ENCODE results near the gene CNDP1. TPM values are rescaled to one million over a fixed set of nuclear protein-coding genes. Genes with fewer than 3 reads are reported as not detected.

CNDP1 gene
- total RNA-seq, 1 experiment from 2014 or later: not detected

DNA sequence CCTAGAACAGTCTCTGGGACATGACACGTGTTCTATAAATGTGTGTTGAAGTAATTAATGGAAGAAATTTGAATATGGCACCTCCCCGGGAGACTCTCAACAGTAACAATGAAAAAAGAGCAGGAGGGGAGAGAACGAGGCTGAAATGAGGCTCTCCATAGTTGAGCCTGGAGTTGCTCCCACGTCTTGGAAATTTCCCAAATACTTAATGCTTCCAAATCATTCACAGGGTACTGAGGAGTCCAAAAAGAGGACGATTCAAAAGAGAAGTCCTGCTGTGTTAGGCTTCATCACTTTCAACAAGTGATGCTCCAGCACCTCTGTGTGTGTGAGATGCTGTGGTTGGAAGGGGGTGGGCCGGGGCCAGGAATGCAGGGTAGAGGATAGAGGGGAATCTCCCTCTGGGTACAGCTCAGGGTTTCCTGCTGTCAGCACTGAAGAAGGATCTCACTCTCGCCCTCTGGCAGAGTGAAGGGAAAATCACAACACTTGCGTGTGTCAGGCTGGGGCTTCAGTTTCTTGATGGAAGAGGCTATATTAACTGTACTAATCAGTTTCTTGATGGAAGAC is 45.3 kb downstream of the CNDP1 start:
- peak; percentile 13 for DNase-seq (ENCODE audit: low read depth)

DNA sequence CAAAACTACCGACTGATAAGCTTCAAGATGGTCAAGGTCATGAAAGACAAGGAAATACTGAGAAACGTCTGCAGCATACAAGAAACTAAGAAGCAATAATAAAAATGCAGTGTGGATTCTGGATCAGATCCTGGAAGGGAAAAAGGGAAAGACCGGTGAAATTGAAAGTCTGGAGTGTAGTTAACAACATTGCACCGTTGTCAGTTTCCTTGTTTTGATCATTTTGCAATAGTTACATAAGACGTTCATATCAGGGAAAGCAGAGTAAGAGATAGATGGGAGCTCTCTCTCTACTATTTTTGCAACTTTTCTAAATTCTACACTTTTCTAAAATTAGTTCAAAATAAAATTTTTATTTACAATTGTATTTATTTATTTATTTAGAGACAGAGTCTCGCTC is 48.3 kb downstream of the CNDP1 start:
- no peak for DNase-seq (ENCODE audit: low read depth)

DNA sequence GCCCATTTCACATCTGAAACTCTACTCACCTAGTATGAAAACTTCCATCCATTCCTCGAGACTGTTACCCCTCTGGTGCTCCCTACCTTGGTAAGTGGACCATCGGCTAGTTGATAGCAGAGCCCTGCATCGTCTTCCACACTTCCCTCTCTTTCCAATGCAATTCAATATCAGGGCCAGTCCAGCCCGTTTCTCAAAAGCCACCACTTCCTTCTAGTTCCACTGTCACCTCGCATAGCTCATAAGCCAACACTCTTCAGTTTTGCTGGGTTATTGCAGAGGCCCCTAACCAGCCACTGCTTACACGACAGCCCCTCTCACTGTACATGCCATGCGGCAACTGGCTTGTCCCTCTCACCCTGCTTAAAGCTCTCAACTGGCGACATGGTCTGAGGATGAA is 53.1 kb downstream of the CNDP1 start:
- no peak for DNase-seq (ENCODE audit: low read depth)

DNA sequence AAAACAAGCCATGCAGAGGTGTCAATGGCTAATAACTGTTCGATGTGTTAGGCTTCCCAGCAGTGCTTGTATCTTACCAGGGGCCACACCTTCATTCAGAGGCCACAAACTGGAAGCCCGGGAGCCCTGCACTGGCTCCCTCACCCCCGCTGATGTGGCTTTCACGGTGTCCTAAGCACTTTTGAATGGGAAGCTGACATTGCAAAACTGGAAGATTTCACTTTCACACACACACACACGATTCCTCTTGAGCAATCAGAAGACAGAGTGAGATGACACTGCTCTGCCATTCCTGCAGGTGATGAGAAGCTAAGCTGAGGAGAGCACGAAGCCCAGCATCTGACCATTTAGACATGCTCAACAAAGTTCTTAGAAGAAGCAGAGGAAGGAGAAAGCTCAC is 54.7 kb downstream of the CNDP1 start:
- DNase-seq (ENCODE audit: low read depth): no peak

DNA sequence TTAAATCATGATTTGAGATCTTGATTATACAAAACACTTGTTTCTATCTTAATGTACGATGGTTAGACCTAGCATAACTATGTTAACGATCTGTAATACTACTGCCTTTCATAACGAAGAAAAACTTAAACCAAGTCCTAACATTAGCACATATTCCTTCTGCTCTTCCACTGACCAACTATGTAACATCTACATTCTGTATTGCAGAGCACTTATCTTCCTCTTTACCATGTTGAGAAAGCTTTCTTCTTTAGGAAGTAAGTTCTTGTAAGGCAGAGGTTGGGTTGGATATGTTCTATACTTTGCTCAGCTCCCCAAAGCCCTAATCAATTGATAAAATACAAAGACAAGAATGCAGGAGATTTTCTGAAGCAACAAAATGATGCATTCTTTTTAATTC is 55.5 kb downstream of the CNDP1 start:
- no peak for DNase-seq (ENCODE audit: low read depth)

DNA sequence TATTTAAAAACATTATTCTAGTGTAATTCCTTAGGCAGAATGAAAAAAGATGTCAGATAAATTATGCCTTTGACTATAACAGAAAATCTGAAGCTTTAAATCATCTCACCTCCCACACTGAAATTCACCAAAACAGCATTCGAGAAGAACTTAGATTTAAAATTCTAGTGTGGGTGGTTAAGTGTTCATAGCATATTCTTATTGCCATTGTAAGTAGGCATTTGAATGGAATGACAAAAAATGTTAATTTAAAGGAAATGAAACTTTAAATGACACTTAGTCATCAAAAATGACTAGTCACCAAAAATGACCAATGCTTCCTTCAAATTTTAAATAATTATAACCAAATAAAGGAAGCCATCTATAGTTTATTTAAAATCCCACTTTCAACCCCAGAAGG is 56.4 kb downstream of the CNDP1 start:
- no peak for DNase-seq (ENCODE audit: low read depth)

DNA sequence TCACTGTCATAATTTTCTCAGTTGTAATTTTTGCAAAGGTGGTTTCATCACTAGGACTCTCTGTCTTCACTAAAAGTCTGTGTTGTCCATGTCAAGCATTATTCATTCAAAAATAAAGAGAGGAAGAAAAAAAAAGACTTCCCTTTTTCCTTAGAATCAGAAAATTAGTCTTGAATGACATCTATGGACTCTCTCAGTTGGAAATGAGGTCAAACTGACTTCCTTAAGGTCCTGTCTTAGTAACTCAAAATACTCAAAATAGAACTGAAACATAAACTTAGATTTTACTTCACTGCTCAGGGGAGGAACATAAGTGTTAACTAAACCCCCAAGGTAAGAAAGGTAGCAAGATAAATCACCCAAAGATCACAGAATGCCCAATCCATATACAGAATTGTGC is 61.1 kb downstream of the CNDP1 start:
- no peak for DNase-seq (ENCODE audit: low read depth)

DNA sequence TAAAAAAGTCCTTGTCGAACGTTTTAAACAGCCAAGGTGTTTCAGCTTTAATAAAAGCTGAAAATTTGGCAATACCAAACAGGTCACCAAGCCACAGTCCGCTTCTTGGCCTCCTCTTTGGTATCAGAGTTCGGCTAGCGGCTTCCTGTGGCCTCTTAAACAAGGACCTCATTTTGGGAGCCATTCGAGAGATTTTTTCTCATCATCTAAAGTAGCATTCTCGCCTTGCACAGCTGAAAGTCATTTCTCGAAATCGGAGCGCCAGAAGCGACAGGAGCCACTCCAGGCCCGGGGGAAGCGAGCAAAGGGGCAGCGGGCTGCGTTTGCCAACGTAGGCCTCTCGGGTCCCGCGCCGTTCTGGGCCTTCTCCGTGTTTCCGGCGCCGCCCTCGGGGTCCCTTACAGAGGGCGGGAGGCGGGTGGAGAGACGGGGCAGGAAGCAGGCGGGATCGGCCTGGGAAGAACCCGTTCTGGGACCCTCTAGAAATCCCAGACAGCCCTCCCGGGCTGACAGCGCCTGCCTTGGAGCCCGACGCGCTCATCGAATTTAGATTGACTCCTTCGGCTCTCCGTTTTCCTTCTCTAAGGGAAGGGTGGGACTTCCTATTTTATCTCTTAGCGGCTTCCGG is 62.8 kb downstream of the CNDP1 start:
- DNase-seq (ENCODE audit: low read depth): peak; percentile 70

DNA sequence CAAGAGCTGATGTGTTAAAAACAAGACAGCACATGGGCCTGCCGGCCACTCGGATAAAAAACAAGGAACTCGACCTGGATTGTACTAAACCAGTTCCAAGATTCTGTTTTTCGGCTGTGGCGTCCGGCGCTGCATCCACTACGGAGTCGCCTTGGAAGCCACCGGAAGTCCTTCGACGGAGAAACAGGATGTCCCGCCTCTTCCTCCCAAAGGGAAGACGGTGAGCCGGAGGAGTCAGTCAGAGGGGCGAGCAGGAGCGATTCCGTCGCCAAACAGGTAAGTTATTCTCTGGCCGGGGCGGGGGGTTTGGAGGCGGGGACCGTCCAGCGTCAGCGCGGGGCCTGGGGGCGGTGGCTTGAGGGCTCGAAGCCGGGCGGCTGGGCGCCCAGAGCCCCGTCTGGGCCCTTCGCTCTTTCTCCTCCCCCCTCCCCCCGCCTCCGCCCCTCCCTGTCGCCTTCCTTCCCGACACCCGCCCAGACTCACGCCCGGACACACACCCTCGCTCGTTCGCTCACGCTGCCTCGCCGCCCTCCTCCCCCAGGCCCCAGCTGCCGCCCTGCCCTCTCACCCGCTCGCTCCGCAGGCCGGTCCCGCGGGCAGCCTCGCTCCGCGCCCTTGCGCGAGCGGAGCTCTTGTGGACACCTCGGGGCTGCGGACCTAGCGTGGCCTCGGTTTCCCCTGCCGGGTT is 63.5 kb downstream of the CNDP1 start, which contains the start of gene ZNF407:
Gene ZNF407, plus strand, starts transcription at position 209 of the 688 bp plus-strand sequence. CDS start 33,150 bp downstream, outside the sequence.
- peak; percentile 89 for DNase-seq (ENCODE audit: low read depth)

DNA sequence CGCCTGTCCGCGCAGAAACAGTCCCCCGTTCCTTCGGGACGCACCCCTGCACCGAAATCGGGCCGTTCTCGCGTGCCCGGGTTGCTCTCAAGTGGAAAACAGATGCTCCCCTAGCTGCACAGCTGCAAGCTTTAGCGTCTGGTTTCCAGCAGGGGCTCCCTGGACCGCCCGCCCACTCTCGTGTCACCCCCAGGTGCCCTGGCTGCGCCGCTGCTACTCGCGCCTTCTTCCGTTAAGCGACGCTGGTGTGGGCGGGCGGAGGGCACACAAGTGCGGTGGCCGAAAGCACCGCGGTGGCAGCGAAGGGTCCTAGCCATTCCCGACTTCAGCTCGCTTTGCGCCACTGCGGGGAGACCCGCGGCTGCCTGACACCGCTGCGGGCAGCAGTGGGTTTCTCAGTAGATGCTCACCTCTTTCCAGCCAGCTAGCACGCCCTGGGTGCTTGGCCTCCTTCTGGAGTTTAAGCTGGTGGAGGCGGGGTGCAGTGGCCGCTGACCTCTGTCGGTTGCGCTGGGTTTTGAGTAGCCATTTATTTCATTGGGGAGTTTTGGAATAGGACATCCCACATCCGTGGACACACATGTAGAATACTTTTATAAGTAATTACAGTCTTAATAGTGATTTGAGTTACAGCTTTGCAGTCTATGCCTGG is 64.2 kb downstream of the CNDP1 start:
- peak; percentile 51 for DNase-seq (ENCODE audit: low read depth)

DNA sequence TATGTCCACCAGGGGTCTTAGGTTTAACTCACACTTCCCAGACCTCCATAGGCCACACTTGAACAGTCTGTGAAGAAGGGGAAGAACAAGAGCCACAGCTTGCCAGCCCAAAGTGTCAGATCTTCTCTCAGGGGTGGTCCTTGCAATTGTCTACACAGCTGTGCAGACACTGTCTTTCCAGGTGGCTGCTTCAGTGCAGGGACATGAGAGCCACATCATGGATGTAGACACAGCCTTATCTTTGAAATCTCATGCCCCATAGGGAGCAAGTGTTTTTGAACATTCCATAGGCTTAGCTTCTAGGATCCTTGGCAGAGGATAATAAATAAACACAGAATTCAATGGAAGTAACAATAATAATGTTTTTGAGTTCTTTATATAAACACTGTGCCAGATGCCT is 70.1 kb downstream of the CNDP1 start:
- no peak for DNase-seq (ENCODE audit: low read depth)

DNA sequence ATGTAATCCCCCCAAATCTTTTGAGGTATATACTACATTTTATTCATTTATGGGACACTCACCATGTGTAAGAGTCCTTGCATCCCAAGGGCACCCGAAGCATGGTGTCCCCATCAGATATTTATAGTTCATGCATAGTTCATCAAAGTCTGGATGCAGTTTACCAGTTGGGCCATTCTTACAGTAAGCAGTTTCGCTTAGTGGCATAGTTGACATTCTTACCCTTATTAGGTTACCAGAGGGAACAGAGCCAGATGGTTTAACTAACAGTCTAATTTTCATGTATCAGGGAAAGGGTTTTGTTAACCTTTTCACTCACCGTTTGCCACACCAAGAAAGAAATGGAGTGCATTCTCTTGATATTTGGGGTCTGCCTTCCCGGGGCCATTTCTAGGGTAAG is 70.5 kb downstream of the CNDP1 start:
- DNase-seq (ENCODE audit: low read depth): no peak

DNA sequence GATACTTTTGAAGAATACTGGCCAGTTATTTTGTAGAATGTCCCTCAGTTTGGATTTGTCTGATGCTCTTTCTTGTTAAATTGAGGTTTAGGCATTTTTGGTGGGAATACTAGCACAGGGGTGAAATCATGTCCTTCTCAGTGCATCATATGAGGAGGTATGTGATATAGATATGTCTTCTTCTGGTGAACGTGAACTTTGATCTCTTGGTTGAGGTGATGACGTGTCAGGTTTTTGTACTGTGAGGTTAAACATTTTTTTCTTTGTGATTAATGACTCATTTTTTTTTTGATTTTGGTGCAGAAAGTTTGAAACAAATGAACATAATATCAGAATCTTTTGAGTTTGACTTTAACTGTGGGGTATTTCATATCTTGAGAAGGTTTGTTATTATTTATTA is 74.4 kb downstream of the CNDP1 start:
- DNase-seq (ENCODE audit: low read depth): no peak

DNA sequence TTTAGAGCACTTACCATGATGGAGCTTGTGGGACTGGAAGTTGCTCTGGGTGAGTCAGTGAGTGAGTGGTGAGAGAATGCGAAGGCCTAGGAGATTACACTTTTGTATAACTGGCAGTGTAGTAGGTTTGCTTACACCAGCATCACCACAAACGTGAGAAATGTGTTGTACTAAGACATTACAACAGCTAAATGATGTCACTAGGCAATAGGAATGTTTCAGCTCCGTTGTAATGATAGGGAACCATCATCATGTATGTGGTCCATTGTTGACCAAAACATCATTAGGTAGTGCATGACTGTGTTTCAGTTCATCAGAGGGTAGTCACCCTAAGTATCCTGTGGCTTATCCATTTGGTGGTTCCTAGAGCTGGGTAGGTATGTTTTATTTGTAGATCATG is 75.2 kb downstream of the CNDP1 start:
- peak; percentile 60 for DNase-seq (ENCODE audit: low read depth)

DNA sequence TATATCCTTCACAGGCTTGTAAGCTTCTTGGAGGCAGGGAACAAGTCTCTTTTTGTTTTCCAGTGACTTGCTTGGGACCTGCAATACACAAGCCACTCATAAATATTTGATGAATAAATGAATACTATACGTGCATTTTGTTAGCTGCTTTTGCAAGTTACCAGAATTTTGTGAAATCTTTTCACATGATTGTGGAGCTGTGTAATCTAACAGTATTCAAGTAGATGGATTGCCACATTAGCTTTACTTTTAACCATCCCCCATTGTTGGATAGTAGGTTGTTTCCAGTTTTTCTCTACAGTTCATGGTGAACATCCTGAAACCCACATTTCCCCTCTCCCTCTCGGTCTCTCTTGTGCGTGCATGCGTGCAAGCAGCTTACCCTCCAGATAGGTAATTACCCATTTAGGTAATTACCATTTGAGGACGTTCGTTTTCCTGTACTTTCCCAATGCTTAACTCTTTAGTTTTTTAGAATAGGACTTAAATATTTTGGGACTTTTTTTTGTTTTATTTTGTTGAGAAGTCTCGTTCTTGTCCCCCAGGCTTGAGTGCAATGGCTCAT is 75.8 kb downstream of the CNDP1 start:
- no peak for DNase-seq (ENCODE audit: low read depth)

DNA sequence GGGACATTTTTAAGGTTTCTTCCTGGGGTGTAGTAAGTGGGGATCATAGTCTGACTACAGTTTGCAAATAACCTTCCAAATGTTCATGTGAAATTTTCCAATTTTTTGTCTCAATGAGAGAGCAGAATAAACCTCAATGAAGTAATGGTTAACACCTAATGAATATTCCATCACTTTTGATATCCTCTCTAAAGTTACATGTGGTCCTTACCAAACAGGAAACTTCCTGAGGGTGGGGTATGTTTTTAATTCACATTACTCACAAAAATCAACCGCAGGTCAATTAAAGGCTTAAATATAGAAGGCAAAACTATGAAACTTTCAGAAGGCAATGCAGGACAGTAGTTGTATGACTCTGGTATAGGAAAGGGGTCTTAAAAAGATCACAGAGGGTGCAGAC is 76.6 kb downstream of the CNDP1 start:
- no peak for DNase-seq (ENCODE audit: low read depth)

DNA sequence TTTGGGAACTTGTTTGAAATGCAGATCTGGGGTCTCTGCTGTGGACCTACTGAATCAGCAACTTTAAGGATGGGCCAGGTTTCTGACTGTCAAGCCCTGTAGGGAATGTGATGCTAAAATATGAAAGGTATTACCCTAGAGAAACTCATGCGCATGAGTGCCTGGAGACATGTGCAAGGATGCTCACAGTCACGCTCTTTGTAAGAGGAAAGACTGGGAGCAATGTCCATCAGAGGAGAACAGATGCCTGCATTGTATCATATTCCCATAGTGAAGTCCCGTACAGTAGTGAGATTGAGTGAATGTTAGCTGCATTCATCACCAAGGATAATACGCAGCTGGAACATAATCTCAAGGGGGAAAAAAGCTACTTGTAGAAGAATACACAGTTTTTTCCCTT is 77.5 kb downstream of the CNDP1 start:
- no peak for DNase-seq (ENCODE audit: low read depth)

DNA sequence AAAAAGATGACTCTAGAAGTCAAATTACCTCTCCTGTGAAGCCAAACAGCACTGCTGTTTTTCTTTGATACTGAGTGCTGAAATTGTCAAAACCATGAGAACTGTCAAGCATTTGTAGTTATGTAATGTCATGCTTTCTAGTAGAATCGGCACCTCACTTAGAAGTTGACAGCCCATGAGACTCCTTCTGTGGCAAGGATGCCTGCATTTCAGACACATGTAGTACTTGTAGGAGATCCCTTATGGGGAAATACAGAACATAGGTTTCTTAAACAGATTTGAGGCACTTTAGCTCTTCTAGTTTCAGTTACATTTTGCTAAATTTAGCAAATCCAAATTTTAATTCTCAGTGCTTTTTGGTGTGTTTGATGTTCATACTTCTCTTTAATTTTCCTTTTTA is 79.1 kb downstream of the CNDP1 start:
- no peak for DNase-seq (ENCODE audit: low read depth)

DNA sequence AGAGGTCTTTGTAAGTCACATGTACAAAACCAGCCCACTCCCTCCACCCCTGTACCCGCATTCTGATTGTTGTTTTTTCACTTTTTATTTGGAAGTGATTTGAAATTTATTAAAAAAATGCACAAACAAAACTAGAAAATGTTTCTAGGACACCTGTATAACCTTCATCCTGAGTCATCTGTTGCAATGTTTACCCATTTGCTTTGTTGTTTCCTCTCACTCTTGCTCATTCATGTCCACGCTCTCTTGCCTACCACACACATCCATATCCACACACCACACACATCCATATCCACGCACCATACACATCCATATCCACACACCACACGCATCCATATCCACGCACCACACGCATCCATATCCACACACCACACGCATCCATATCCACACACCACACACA is 82.2 kb downstream of the CNDP1 start:
- DNase-seq (ENCODE audit: low read depth): no peak

DNA sequence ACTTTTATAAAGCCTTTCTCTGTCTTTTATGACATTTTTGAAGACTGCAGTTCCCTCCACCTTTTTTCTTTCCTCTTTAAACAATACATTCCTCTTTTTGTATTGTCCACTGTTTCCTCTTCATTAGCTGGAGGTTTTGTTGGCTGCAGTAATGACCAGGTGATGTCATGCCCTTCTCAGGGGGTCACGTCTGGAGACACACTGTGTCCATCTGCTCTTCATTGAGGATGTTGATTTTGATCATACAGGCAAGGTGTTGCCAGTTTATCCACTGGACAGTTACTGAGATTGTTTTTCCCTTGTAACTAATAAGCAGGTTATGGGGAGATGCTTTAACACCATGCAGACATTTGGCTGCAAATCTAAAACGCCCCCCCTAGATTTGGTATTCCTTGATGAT is 83.2 kb downstream of the CNDP1 start:
- DNase-seq (ENCODE audit: low read depth): no peak

DNA sequence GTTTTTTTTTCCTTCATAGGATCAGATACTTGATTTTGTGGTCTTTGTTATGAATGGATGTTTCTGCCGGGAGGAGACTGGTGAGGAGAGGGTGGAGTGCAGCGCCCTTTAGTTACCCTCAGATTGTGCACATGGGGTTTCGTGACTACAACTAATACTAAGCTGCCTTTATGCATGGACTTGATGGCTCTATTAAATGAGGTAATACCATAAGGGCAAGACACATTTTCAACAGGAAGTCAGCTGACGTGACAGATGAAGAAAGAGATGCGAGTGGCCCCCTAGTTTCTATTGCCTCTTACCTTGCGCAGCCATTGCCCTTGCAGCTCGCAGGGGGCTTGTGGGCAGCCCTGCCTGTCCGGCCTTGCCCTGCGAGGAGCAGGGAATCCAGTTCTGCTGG is 87.8 kb downstream of the CNDP1 start:
- DNase-seq (ENCODE audit: low read depth): no peak

DNA sequence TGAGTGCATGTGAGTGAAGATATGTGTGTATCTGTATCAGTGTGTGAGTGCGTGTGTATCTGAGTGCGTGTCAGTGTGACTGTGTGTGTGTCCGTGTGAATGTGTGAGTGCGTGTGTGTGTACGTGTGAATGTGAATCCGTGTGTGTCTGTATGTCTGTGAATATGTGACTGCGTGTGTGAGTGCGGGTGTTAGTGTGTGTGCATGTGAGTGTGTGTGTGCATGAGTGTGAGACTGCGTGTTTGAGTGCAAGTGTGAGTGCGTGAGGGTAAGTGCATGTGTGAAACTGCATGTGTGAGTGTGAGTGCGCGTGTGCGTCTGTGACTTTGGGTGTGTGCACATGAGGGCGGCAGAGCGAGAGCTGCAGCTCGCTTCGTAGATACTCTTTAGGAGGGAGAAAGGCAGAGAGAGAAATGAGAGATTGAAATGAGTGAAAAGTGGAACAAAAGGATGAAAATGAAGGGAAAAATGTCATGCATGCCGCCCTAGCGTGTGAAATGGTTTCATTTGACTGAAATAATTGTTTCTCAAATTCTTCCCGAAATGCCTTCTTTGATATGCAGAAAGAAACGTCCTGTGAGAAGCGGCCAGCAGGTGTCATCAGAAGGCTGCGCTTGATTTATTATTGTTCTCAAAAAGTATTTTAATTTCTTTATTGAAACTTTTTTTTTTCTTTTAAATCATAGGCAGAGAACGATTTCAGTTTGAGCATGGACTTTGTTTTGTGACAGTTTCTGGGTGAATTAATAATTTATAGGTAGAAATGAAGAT is 88.9 kb downstream of the CNDP1 start:
- no peak for DNase-seq (ENCODE audit: low read depth)

All from Daoy (cell line).